ENCODE measurements around the gene NSL1.

The NSL1 gene

GRCh38 chr1:212701910-212702309 is 89.7 kb downstream of the NSL1 start:
- ATAC-seq, result no peak

- peak; percentile 19 to 37 for ATAC-seq
Measured at GRCh38 chr1:212700892-212701819, 90.4 kb downstream of the NSL1 start.

- peak; percentile 21 to 26 for ATAC-seq
Measured at GRCh38 chr1:212700223-212700891, 91.2 kb downstream of the NSL1 start.

- peak; percentile 30 to 39 for ATAC-seq
Measured at GRCh38 chr1:212699625-212700222, 91.9 kb downstream of the NSL1 start, which contains the start of gene BATF3. TSS of gene BATF3 (minus strand) at chr1:212699840. CDS start at chr1:212699762, 78 bp downstream.

GRCh38 chr1:212699104-212699624 is 92.4 kb downstream of the NSL1 start:
- peak; percentile 64 to 65 for ATAC-seq

GRCh38 chr1:212698467-212699103 is 93.0 kb downstream of the NSL1 start:
- ATAC-seq, result no peak

- no peak for ATAC-seq
Measured at GRCh38 chr1:212696721-212697331, 94.8 kb downstream of the NSL1 start.

GRCh38 chr1:212692774-212693644 is 98.6 kb downstream of the NSL1 start:
- no peak for ATAC-seq

- ATAC-seq, result peak; percentile 85 to 93
Measured at GRCh38 chr1:212691561-212692071, 100.0 kb downstream of the NSL1 start.

GRCh38 chr1:212690816-212691403 is 100.7 kb downstream of the NSL1 start:
- no peak for ATAC-seq

GRCh38 chr1:212689758-212690529 is 101.6 kb downstream of the NSL1 start:
- no peak for ATAC-seq

- ATAC-seq, result no peak
Measured at GRCh38 chr1:212689196-212689725, 102.3 kb downstream of the NSL1 start.

GRCh38 chr1:212688341-212689047 is 103.1 kb downstream of the NSL1 start:
- no peak for ATAC-seq

GRCh38 chr1:212687811-212688210 is 103.8 kb downstream of the NSL1 start:
- no peak for ATAC-seq

GRCh38 chr1:212686591-212686990 is 105.0 kb downstream of the NSL1 start:
- no peak for ATAC-seq

- ATAC-seq, result no peak
Measured at GRCh38 chr1:212686069-212686468, 105.5 kb downstream of the NSL1 start.

- ATAC-seq, result no peak
Measured at GRCh38 chr1:212685429-212685828, 106.1 kb downstream of the NSL1 start.

- no peak for ATAC-seq
Measured at GRCh38 chr1:212684521-212685090, 107.0 kb downstream of the NSL1 start.
